H54 (cell line): ENCODE measurements around the gene RPA1.
"Not testable (repeated sequence)": the region's sequence is repeated elsewhere in the genome, so short reads cannot be mapped to it uniquely, and the experiment has no call there.

Experiments used
- DNase-seq: peaks from one replicate; pipeline ENCODE4 v3.0.0; 2011; ENCODE audit warnings: low spot score, mixed read lengths; ENCODE audit not compliant: insufficient read length
- FAIRE-seq: peaks from 3 replicates; lab custom pipeline; 2011; peaks lifted over from hg19 to GRCh38; lab: Jason Lieb, UNC
- POLR2A ChIP-seq: IDR thresholded peaks from 2 replicates; pipeline ENCODE4 v1.6.1; 2011; ENCODE audit warnings: low read depth, mild to moderate bottlenecking, low read length

The RPA1 gene

DNA sequence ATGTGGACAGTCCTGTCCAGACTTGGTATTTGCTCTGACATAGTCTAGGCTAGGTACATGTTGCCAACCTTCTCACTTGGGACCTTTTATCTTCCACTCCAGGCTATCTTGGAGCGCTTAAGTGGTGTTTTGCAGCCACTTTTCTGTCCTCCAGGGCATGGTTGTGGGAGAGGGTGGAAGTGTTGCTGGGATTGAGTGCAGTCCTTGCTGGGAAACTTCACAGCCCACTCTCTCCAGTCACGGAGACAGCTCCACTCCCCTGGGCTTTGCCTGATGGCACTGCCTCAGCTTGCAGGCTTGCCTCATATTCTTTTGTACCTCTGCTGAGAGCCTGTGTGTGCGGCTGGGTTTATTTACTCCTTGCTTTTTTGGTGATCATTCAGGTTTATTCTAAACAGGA is 17.4 kb downstream of the RPA1 start:
- DNase-seq (no peak), FAIRE-seq (no peak)
- no peak for TF ChIP-seq POLR2A

DNA sequence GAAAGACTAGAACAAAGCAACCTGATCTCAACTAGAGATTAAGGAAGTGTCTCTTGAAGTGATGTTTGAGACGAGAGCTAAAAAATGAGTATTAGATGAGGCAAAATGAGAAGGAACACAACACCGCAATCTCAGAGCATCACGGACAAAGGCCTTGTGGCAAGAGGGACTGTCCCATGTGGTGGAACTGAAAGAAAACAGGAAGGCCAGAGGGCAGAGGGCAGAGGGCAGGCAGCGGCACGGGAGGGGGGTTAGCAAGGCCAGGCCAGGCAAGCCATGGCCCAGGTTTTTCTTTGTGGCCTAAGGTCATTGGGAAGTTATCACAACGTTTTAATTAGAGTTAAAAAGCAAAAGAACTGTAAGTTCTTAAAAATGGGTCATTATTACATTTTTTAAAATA is 22.5 kb downstream of the RPA1 start:
- no peak for TF ChIP-seq POLR2A
- DNase-seq: no peak
- no peak for FAIRE-seq

GRCh38 chr17:1853698-1854097 is 23.9 kb downstream of the RPA1 start:
- FAIRE-seq: no peak
- no peak for DNase-seq

GRCh38 chr17:1856462-1856861 is 26.7 kb downstream of the RPA1 start:
- FAIRE-seq, DNase-seq: not testable (repeated sequence)

More at GRCh38 chr17:1853698-1854097, 23.9 kb downstream of the RPA1 start:
- TF ChIP-seq POLR2A: no peak

GRCh38 chr17:1860978-1861377 is 31.2 kb downstream of the RPA1 start:
- TF ChIP-seq POLR2A: no peak
- DNase-seq (no peak), FAIRE-seq (no peak)

GRCh38 chr17:1861391-1862010 is 31.7 kb downstream of the RPA1 start:
- TF ChIP-seq POLR2A: no peak
- FAIRE-seq: no peak

DNA sequence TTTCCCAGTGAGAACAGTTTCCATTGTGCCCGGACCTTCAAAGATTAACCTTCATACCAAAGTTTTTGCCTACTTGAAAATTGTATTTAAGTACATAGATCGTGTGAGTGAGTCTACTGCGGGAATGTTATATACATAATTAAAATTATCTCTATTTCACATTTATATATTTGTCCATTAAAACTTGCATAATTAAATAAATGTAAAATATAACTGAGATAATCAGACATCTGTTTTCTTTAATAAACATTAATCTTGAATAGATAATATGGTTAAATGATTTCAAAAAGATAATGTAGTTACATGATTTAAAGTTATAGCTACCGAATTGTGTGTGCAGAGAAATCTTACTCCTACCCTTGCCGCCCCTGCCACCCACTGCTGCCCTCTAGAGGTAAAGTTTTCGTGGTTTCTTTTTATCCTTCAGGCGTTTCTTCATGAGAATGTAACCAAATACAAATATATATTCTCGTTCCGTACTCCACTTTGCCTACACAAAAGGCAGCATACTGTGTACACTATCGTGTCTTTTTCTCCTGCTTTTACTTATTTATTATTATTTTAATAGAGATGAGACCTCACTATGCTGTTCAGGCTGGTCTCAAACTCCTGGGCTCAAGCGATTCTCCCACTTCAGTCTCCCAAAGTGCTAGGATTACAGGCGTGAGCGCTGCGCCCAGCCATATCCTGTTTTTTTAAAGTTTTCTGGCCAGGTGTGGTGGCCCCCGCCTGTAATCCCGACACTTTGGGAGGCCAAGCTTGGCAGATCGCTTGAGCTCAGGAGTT is 35.6 kb downstream of the RPA1 start:
- FAIRE-seq: no peak
- peak; percentile 40 for DNase-seq
- TF ChIP-seq POLR2A: no peak

More at GRCh38 chr17:1861391-1862010, 31.7 kb downstream of the RPA1 start:
- DNase-seq: no peak

GRCh38 chr17:1867307-1867706 is 37.5 kb downstream of the RPA1 start:
- no peak for TF ChIP-seq POLR2A
- no peak for FAIRE-seq
- no peak for DNase-seq

DNA sequence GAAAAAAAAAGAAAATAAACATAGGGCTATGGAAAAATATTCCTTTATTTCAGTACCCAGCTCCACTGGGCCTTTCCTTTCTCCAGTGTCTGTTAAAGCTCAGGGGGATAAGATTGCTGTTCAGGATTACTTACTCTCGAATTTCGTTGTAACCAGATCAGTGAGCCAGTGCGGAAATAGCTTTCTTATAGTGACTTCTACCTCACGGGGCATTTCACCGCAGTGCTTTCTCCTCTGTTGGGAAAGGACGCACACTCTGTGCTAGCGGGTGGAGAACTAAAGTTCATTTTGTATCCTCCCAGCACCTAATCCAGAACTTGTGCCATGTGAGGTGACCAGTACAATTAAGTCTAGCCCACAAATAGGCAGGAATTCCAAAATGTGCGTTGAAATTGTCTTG is 38.3 kb downstream of the RPA1 start:
- TF ChIP-seq POLR2A: no peak

GRCh38 chr17:1870592-1870991 is 40.8 kb downstream of the RPA1 start:
- no peak for FAIRE-seq
- DNase-seq: no peak
- TF ChIP-seq POLR2A: no peak

More for the DNA sequence above, 38.3 kb downstream of the RPA1 start:
- no peak for DNase-seq
- no peak for FAIRE-seq

- FAIRE-seq (no peak), DNase-seq (no peak)
- TF ChIP-seq POLR2A: no peak
Observed at GRCh38 chr17:1871756-1872155, 42.0 kb downstream of the RPA1 start.

- TF ChIP-seq POLR2A: no peak
- no peak for FAIRE-seq
Observed at GRCh38 chr17:1872254-1872653, 42.4 kb downstream of the RPA1 start.

DNA sequence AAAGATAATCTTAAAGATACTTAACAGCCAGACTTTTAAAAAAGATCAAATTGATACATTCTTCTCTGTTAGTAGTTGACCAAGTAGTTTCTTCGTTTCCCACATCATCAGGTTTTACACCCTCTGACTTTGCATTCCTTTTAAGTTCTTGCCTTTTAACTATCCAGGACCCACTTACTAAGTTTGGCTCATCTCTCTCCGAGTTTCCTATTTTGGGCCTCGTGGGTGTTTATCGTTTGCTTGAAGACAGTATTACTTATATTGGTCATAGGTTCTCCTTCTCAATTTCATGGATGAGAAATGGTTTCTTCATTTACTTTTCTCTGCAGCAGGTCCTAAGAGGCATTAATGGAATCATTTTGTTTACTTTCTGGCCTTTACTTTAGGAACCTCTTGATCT is 43.2 kb downstream of the RPA1 start:
- FAIRE-seq (no peak), DNase-seq (no peak)
- no peak for TF ChIP-seq POLR2A

More at GRCh38 chr17:1872254-1872653, 42.4 kb downstream of the RPA1 start:
- DNase-seq: no peak

DNA sequence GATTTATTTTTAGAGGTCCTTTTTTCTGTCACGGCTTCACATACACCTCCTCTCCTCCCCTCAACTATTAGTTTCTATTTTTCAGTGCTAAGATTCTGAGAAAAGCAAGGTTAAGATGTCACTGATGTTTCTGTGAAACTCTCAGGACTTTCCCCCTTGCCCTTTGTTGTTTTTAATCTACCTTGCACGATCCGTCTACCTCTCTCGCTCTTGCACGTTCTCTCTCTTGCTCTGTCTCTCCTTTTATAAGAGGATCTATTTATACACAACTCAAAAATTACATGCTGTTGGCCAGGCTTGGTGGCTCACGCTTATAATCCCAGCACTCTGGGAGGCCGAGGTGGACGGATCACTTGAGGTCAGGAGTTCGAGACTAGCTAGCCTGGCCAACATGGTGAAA is 43.6 kb downstream of the RPA1 start:
- no peak for DNase-seq
- no peak for TF ChIP-seq POLR2A
- FAIRE-seq: no peak

- no peak for DNase-seq
- no peak for TF ChIP-seq POLR2A
- no peak for FAIRE-seq
Observed at GRCh38 chr17:1875597-1875996, 45.8 kb downstream of the RPA1 start.
